T-helper 1 cell treated with Interleukin-12 subunit alpha and Interleukin-12 subunit beta and Interleukin-4 antibody, amounts not matched to agents 30 μg/mL and 1 μg/mL, for 36 hours (primary cell): Measurements from ENCODE around the gene HDAC5.
"Not testable (repeated sequence)": the region's sequence is repeated elsewhere in the genome, so short reads cannot be mapped to it uniquely, and the experiment has no call there.

ENCODE experiments used
- H3K27ac Mint-ChIP-seq: one replicate; pipeline ENCODE4 v1.8.0; 2021; ENCODE audit warnings: mild to moderate bottlenecking, mixed read lengths
- H3K27me3 Mint-ChIP-seq: one replicate; pipeline ENCODE4 v1.8.0; 2021; ENCODE audit warnings: low read depth, mixed read lengths
- H3K36me3 Mint-ChIP-seq: one replicate; pipeline ENCODE4 v1.8.0; 2021; ENCODE audit warnings: low read depth, mixed read lengths
- H3K4me1 Mint-ChIP-seq: one replicate; pipeline ENCODE4 v1.8.0; 2021; ENCODE audit warnings: low read depth, mixed read lengths
- H3K4me3 Mint-ChIP-seq: one replicate; pipeline ENCODE4 v1.8.0; 2021; ENCODE audit warnings: mild to moderate bottlenecking, moderate library complexity, mixed read lengths
- H3K9me3 Mint-ChIP-seq: one replicate; pipeline ENCODE4 v1.8.0; 2021; ENCODE audit warnings: mixed read lengths

The HDAC5 gene

GRCh38 chr17:44063704-44064639 is 59.5 kb downstream of the HDAC5 start:
- H3K36me3 Mint-ChIP-seq: peaks cover 33% of the 10 kb centered on the region
- peak overlapping the region; percentile 25 for H3K4me3 Mint-ChIP-seq
- H3K4me1 Mint-ChIP-seq: peaks cover 41% of the 10 kb centered on the region

GRCh38 chr17:44062871-44063270 is 60.6 kb downstream of the HDAC5 start:
- Mint-ChIP-seq H3K36me3 (peaks cover 34% of the 10 kb centered on the region), H3K4me3 (no peak overlapping the region), H3K27me3 (no peaks in the 10 kb centered on the region), H3K27ac (no peak overlapping the region), H3K9me3 (no peaks in the 10 kb centered on the region), H3K4me1 (peaks cover 38% of the 10 kb centered on the region)

More at GRCh38 chr17:44063704-44064639, 59.5 kb downstream of the HDAC5 start:
- Mint-ChIP-seq H3K27ac (no peak overlapping the region), H3K9me3 (no peaks in the 10 kb centered on the region), H3K27me3 (no peaks in the 10 kb centered on the region)

GRCh38 chr17:44061446-44061845 is 62.0 kb downstream of the HDAC5 start:
- Mint-ChIP-seq H3K4me1 (peaks cover 34% of the 10 kb centered on the region), H3K4me3 (no peak overlapping the region), H3K27me3 (no peaks in the 10 kb centered on the region), H3K9me3 (no peaks in the 10 kb centered on the region), H3K27ac (no peak overlapping the region), H3K36me3 (peaks cover 34% of the 10 kb centered on the region)

GRCh38 chr17:44059101-44059892 is 64.1 kb downstream of the HDAC5 start:
- peaks cover 40% of the 10 kb centered on the region for H3K36me3 Mint-ChIP-seq
- no peaks in the 10 kb centered on the region for H3K27me3 Mint-ChIP-seq
- H3K4me1 Mint-ChIP-seq: peaks cover 30% of the 10 kb centered on the region
- H3K27ac Mint-ChIP-seq: peak overlapping the region; percentile 15
- H3K4me3 Mint-ChIP-seq: no peak overlapping the region
- H3K9me3 Mint-ChIP-seq: no peaks in the 10 kb centered on the region

- no peak overlapping the region for H3K4me3 Mint-ChIP-seq
- peaks cover 26% of the 10 kb centered on the region for H3K36me3 Mint-ChIP-seq
- H3K27me3 Mint-ChIP-seq: no peaks in the 10 kb centered on the region
- peaks cover 9% of the 10 kb centered on the region for H3K4me1 Mint-ChIP-seq
- no peaks in the 10 kb centered on the region for H3K9me3 Mint-ChIP-seq
- H3K27ac Mint-ChIP-seq: no peak overlapping the region
Observed at GRCh38 chr17:44053125-44053872, 70.1 kb downstream of the HDAC5 start.

- Mint-ChIP-seq H3K4me3 (no peak overlapping the region), H3K9me3 (no peaks in the 10 kb centered on the region), H3K27ac (no peak overlapping the region), H3K27me3 (no peaks in the 10 kb centered on the region), H3K36me3 (peaks cover 26% of the 10 kb centered on the region), H3K4me1 (peaks cover 12% of the 10 kb centered on the region)
Observed at GRCh38 chr17:44049294-44050060, 74.0 kb downstream of the HDAC5 start.

- peaks cover 12% of the 10 kb centered on the region for H3K36me3 Mint-ChIP-seq
- H3K9me3 Mint-ChIP-seq, H3K4me1 Mint-ChIP-seq, H3K27ac Mint-ChIP-seq, H3K27me3 Mint-ChIP-seq, H3K4me3 Mint-ChIP-seq: not testable (repeated sequence)
Observed at GRCh38 chr17:44046893-44047292, 76.5 kb downstream of the HDAC5 start.

GRCh38 chr17:44045486-44045885 is 78.0 kb downstream of the HDAC5 start:
- H3K36me3 Mint-ChIP-seq: peaks cover 15% of the 10 kb centered on the region
- no peak overlapping the region for H3K4me3 Mint-ChIP-seq
- no peaks in the 10 kb centered on the region for H3K27me3 Mint-ChIP-seq
- no peak overlapping the region for H3K27ac Mint-ChIP-seq
- no peaks in the 10 kb centered on the region for H3K9me3 Mint-ChIP-seq
- peaks cover 9% of the 10 kb centered on the region for H3K4me1 Mint-ChIP-seq

GRCh38 chr17:44044071-44044470 is 79.4 kb downstream of the HDAC5 start:
- no peaks in the 10 kb centered on the region for H3K9me3 Mint-ChIP-seq
- no peak overlapping the region for H3K4me3 Mint-ChIP-seq
- H3K27me3 Mint-ChIP-seq: no peaks in the 10 kb centered on the region
- H3K36me3 Mint-ChIP-seq: peaks cover 21% of the 10 kb centered on the region
- peaks cover 19% of the 10 kb centered on the region for H3K4me1 Mint-ChIP-seq
- no peak overlapping the region for H3K27ac Mint-ChIP-seq

- Mint-ChIP-seq H3K9me3 (no peaks in the 10 kb centered on the region), H3K4me3 (no peak overlapping the region), H3K4me1 (peaks cover 19% of the 10 kb centered on the region), H3K27me3 (no peaks in the 10 kb centered on the region), H3K36me3 (peaks cover 19% of the 10 kb centered on the region), H3K27ac (no peak overlapping the region)
Observed at GRCh38 chr17:44043272-44043696, 80.2 kb downstream of the HDAC5 start.

GRCh38 chr17:44039829-44040635 is 83.4 kb downstream of the HDAC5 start:
- H3K9me3 Mint-ChIP-seq: no peaks in the 10 kb centered on the region
- H3K4me1 Mint-ChIP-seq: peaks cover 18% of the 10 kb centered on the region
- H3K27me3 Mint-ChIP-seq: no peaks in the 10 kb centered on the region
- peak overlapping the region; percentile 81 for H3K27ac Mint-ChIP-seq
- peaks cover 22% of the 10 kb centered on the region for H3K36me3 Mint-ChIP-seq
- peak overlapping the region; percentile 10 for H3K4me3 Mint-ChIP-seq

- H3K36me3 Mint-ChIP-seq: peaks cover 27% of the 10 kb centered on the region
- no peak overlapping the region for H3K4me3 Mint-ChIP-seq
- H3K4me1 Mint-ChIP-seq: peaks cover 16% of the 10 kb centered on the region
- no peaks in the 10 kb centered on the region for H3K27me3 Mint-ChIP-seq
- no peaks in the 10 kb centered on the region for H3K9me3 Mint-ChIP-seq
- H3K27ac Mint-ChIP-seq: no peak overlapping the region
Observed at GRCh38 chr17:44038604-44039011, 84.8 kb downstream of the HDAC5 start.

GRCh38 chr17:44037471-44037870 is 86.0 kb downstream of the HDAC5 start:
- Mint-ChIP-seq H3K9me3 (no peaks in the 10 kb centered on the region), H3K27me3 (no peaks in the 10 kb centered on the region), H3K27ac (no peak overlapping the region), H3K36me3 (peaks cover 32% of the 10 kb centered on the region), H3K4me3 (no peak overlapping the region), H3K4me1 (peaks cover 16% of the 10 kb centered on the region)
